Loucy (cell line): ENCODE measurements around the gene NHLRC4.

Source experiments
- H2AFZ ChIP-seq: fragments of 200-600 bp; sonication (generic); 2 replicates; pipeline ENCODE4 v1.6.0; 2016; ENCODE audit warnings: antibody characterized with exemption, mild to moderate bottlenecking, low read length, moderate library complexity
- H3F3A ChIP-seq: fragments of 200-600 bp; 2 replicates; pipeline ENCODE4 v1.6.0; 2016; ENCODE audit warnings: antibody characterized with exemption, low read depth, mild to moderate bottlenecking
- H3K27me3 ChIP-seq: fragments of 200-600 bp; sonication (generic); 2 replicates; pipeline ENCODE4 v1.6.1; 2014; ENCODE audit warnings: low read length, mild to moderate bottlenecking; ENCODE audit not compliant: insufficient read depth, poor library complexity, severe bottlenecking
- H3K36me3 ChIP-seq: fragments of 200-600 bp; sonication (generic); 2 replicates; pipeline ENCODE4 v1.6.1; 2016; ENCODE audit warnings: low read length; ENCODE audit not compliant: insufficient read depth
- H3K4me1 ChIP-seq: fragments of 200-600 bp; sonication (generic); 2 replicates; pipeline ENCODE4 v1.5.1; 2014; ENCODE audit warnings: low read length, mild to moderate bottlenecking; ENCODE audit not compliant: insufficient read depth, poor library complexity, severe bottlenecking
- H3K4me2 ChIP-seq: fragments of 200-600 bp; sonication (generic); 2 replicates; pipeline ENCODE4 v1.6.0; 2014; ENCODE audit warnings: antibody characterized with exemption, low read length, low read depth, mild to moderate bottlenecking; ENCODE audit not compliant: poor library complexity, severe bottlenecking
- H3K4me3 ChIP-seq: fragments of 200-600 bp; sonication (generic); 2 replicates; pipeline ENCODE4 v1.5.1; 2014; ENCODE audit warnings: low read length, mild to moderate bottlenecking, mixed read lengths; ENCODE audit not compliant: poor library complexity, severe bottlenecking
- H3K79me2 ChIP-seq: fragments of 200-600 bp; sonication (generic); 2 replicates; pipeline ENCODE4 v1.6.1; 2014; ENCODE audit warnings: low read length; ENCODE audit not compliant: insufficient read depth
- H3K9ac ChIP-seq: fragments of 200-600 bp; sonication (generic); 2 replicates; pipeline ENCODE4 v1.6.0; 2014; ENCODE audit warnings: mild to moderate bottlenecking, low read depth, low read length, moderate library complexity; ENCODE audit not compliant: poor library complexity, severe bottlenecking
- H3K9me2 ChIP-seq: fragments of 200-600 bp; sonication (generic); replicated peaks from 2 replicates; pipeline ENCODE4 v1.6.1; 2016; ENCODE audit warnings: low read depth, low read length, mixed read lengths
- H3K9me3 ChIP-seq: fragments of 200-600 bp; sonication (generic); 2 replicates; pipeline ENCODE4 v1.6.1; 2014; ENCODE audit warnings: mild to moderate bottlenecking, antibody characterized with exemption, low read length, low read depth; ENCODE audit not compliant: insufficient read depth
- H4K20me1 ChIP-seq: fragments of 200-600 bp; sonication (generic); 2 replicates; pipeline ENCODE4 v1.6.0; 2014; ENCODE audit warnings: antibody characterized with exemption, low read length, mild to moderate bottlenecking; ENCODE audit not compliant: insufficient read depth, poor library complexity, severe bottlenecking
- EZH2phosphoT487 ChIP-seq: fragments of 200-600 bp; IDR thresholded peaks from 2 replicates; pipeline ENCODE4 v1.6.1; 2018; ENCODE audit warnings: antibody characterized with exemption, mild to moderate bottlenecking, moderate library complexity, borderline replicate concordance
- TF ChIP-seq, protein P1 (sequence below): fragments of 200-600 bp; sonication (generic); conservative IDR thresholded peaks from 2 replicates; pipeline ENCODE4 v1.5.1; 2014; ENCODE audit warnings: mild to moderate bottlenecking, antibody characterized with exemption, low read length

The NHLRC4 gene

DNA sequence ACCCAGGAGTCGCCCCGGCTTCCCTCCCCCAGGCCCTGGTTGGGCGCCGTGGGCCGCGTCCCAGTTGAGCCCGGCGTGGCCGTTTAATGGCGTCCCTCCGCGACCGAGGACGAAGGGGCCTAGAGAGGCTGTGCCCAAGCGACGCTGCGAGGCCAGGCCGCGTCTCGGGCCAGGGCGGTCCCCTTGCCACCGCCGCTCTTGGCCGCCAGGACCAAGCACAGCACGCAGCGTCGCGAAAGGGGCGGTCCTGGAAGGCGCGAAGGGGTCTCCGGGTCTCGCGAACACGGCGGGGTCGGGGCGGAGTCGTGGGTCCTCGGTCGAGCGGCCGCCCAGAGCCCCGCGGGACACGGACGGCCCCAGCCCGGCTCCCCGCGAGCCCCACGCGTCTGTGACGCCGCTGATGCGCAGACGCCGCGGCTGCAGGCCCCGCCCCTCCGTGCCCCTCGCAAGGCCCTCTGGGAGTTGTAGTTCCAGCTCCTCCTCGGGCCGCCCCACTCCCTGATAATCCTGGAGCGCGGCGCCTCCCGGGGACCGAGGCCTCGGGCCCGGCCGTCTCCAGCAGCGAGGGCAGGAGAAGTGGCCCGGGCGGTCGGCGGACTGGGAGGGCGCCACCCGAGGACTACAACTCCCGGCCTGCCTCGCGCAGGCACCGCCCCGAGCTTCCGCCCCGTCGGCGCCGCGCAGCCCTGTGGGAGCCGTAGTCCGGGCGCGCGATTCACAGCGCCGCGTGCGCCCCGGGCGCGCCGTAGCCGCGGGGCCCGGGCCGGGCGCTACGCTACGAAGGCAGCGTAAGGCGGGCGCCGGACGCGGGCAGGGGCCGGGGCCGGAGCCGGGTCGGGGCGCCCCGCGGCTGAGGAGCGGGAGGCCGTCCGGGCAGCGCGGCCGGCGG lies 39.5 kb upstream of the NHLRC4 start, which contains the start of gene CAPN15:
Gene CAPN15 (plus strand): TSS at position 698 of the 889 bp plus-strand sequence. CDS start 19,127 bp downstream, outside the sequence.
- Histone ChIP-seq H3K4me3 (peak within 1 kb of the TSS; percentile 82), H4K20me1 (peaks cover 9% of the 10 kb centered on the region), H3K36me3 (no peaks in the 10 kb centered on the region), H3K79me2 (peaks cover 45% of the 10 kb centered on the region), H3K4me2 (peak within 1 kb of the TSS; percentile 82), H3K9me2 (no peaks in the 10 kb centered on the region), H3K4me1 (peaks cover 8% of the 10 kb centered on the region), H3K27me3 (no peaks in the 10 kb centered on the region), H2AFZ (peak within 1 kb of the TSS; percentile 19; the same call in 1 of the 2 replicates), H3K9me3 (no peaks in the 10 kb centered on the region), H3K9ac (peak within 1 kb of the TSS; percentile 85), H3F3A (no peaks in the 10 kb centered on the region)
- TF ChIP-seq EZH2phosphoT487, result no peak
- TF ChIP-seq, protein P1, sequence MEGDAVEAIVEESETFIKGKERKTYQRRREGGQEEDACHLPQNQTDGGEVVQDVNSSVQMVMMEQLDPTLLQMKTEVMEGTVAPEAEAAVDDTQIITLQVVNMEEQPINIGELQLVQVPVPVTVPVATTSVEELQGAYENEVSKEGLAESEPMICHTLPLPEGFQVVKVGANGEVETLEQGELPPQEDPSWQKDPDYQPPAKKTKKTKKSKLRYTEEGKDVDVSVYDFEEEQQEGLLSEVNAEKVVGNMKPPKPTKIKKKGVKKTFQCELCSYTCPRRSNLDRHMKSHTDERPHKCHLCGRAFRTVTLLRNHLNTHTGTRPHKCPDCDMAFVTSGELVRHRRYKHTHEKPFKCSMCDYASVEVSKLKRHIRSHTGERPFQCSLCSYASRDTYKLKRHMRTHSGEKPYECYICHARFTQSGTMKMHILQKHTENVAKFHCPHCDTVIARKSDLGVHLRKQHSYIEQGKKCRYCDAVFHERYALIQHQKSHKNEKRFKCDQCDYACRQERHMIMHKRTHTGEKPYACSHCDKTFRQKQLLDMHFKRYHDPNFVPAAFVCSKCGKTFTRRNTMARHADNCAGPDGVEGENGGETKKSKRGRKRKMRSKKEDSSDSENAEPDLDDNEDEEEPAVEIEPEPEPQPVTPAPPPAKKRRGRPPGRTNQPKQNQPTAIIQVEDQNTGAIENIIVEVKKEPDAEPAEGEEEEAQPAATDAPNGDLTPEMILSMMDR, result no peak

DNA sequence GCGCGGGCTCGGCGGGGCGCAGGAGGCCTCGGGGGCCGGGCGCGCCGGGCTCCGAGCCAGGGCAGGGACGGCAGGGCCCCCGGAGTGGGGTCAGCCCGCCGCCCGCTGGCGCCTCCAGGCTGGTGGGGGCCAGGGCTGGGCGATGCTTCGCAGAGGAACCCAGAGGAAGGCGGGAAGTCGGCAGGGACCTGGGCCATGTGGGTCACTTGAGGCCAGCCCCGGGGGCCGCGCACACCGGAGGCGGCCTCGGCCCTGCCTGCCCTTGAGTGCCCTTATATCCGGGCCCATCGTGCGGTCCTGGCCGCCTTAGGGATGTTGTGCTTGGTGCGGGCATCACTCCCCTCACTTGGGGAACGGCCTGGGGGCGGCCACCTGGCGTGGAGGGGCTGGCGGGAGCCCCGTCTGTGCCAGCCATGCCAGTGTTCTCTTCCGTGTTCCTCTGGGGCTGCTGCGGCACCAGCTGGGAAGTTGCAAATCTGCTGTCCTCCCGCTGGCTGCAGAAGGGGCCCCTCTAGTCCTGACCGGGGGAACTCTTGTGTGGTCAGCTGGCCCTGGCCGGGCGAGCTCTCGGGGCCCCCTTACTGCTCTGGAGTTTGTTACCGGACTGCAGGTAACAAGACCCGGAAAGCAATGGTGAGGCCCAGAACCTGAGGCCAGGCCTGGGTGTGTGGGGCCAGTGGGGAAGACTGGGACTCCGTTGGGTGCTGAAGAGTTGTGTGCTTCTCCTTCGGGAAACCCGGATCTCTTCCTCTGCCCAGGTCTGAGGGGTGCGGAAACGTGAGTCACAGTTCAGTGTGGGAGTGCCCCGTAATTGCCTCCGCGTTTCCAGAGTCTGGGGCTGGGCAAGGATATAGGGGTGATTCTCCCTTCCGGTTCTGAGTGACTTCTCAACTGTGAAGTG lies 38.4 kb upstream of the NHLRC4 start:
- peak overlapping the region; percentile 72 for H3K4me2 ChIP-seq
- peaks cover 8% of the 10 kb centered on the region for H3K4me1 ChIP-seq
- peaks cover 9% of the 10 kb centered on the region for H4K20me1 ChIP-seq
- no peak for TF ChIP-seq EZH2phosphoT487
- H3F3A ChIP-seq, result no peaks in the 10 kb centered on the region
- peaks cover 45% of the 10 kb centered on the region for H3K79me2 ChIP-seq
- H3K27me3 ChIP-seq, result no peaks in the 10 kb centered on the region
- no peak overlapping the region for H2AFZ ChIP-seq
- no peaks in the 10 kb centered on the region for H3K36me3 ChIP-seq
- no peaks in the 10 kb centered on the region for H3K9me2 ChIP-seq
- H3K9me3 ChIP-seq, result no peaks in the 10 kb centered on the region
- peak overlapping the region; percentile 84 for H3K9ac ChIP-seq
- H3K4me3 ChIP-seq, result peak overlapping the region; percentile 79

DNA sequence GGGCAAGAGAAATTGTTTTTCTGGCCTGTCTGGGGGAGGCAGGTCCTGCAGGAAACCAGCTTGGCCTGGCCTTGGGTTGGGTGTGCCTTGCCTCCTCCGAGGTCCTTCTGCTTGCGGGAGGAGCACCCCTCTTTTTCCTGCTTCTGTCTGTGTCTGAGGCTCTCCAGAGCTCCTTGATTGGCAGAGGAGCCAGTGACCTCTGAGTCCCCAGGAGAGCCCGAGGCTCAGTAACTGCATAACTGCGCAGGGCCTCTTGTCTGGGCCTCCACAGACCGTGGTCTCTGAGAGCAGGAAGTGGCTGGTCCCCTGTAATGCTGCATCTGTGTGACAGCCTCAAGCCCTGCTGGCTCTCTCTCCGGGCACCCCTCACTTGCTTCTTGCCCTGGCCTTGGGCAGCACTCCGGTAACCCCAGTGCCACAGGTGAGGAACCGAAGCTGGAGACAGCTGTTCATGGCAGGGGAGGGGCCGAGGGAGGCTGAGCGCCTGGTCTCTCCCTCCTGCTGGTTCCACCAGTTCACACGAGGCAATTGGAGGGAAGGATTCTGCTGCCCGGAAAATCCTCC lies 37.7 kb upstream of the NHLRC4 start:
- Histone ChIP-seq H3K4me3 (peak overlapping the region; percentile 79), H3K36me3 (no peaks in the 10 kb centered on the region), H3K79me2 (peaks cover 48% of the 10 kb centered on the region), H3K4me2 (peak overlapping the region; percentile 72), H3K9ac (peak overlapping the region; percentile 84), H3F3A (no peaks in the 10 kb centered on the region), H4K20me1 (peaks cover 13% of the 10 kb centered on the region), H3K9me2 (no peaks in the 10 kb centered on the region), H3K27me3 (no peaks in the 10 kb centered on the region), H3K9me3 (no peaks in the 10 kb centered on the region), H3K4me1 (peaks cover 8% of the 10 kb centered on the region), H2AFZ (no peak overlapping the region)
- no peak for TF ChIP-seq EZH2phosphoT487
- TF ChIP-seq, protein P1, result no peak
